NCI-H748 (cell line): Measurements from ENCODE around the gene PPARGC1A.
A peak's percentile ranks its signal among the peaks of the same experiment; 100 is the strongest.

Experiments
- DNase-seq: peaks from one replicate; lab custom pipeline; 2025; ENCODE audit not compliant: unreplicated experiment; lab: John Stamatoyannopoulos, UW

The PPARGC1A gene

DNA sequence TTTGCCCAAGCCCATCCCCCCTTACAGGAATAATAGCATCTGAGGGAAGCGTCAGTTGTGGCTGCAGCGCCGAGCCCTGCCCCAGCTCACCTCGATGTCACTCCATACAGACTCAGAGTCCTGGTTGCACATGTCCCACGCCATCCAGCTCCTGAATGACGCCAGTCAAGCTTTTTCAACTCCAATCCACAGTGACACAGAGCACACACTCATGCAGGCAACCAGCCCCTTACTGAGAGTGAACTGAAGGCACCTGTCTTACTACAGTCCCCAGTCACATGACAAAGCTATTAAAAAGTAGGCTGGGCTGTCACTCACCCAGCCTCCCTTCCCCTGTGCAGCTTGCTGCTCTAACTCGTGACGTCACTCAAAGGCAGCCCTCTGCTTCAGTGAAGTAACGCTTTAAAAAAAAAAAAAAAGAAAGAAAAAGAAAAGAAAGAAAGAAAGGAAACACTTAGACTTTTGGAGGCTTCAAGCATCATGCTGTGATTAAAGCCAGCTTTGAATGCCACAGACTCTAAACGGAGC is at the start of gene PPARGC1A:
Gene PPARGC1A (minus strand): TSS at position 234 of the 528 bp plus-strand sequence. CDS start 90 bp downstream, at position 144.
- peak; percentile 65 for DNase-seq

- DNase-seq, result no peak
Observed at GRCh38 chr4:23938796-23939195, 48.9 kb upstream of the PPARGC1A start.

- DNase-seq, result no peak
Observed at GRCh38 chr4:23937173-23937572, 47.3 kb upstream of the PPARGC1A start.

- no peak for DNase-seq
Observed at GRCh38 chr4:23934915-23935314, 45.1 kb upstream of the PPARGC1A start.

DNA sequence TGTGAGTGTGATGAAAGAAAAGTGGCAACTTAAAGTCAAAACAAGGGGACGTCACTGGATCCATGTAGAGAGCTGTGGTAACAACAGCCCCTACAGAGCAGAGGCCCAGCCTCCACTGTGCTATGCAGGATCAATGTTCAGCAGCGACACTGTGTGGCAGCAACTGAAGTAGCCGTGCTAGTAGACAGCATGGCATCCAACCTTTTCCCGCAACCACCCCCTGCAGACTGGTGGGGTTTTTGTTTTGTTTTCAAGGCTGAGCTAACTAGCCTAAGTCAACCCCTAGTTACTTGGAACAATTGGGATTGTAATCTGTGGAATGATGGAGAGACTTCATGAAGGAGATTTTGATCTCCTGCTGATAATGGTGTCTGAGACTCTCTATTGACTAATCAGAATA is 44.4 kb upstream of the PPARGC1A start:
- DNase-seq, result no peak

GRCh38 chr4:23932901-23933308 is 43.1 kb upstream of the PPARGC1A start:
- DNase-seq, result no peak

GRCh38 chr4:23932186-23932585 is 42.3 kb upstream of the PPARGC1A start:
- no peak for DNase-seq

DNA sequence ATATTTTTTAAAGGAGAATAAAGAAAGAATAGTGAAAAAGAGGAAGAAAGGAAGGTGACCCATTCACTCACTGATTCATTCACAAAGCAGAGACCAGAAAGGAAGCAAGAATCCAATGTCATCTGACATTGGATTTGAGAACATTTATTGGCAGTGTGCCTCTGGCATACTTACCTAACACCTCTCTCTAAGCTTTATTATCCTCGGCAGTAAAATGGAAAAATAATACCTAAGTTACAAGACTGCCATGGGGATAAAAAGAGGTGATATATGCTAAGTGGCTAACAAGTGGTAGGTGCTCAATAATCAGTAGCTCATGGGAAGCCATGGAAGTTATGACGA is 41.6 kb upstream of the PPARGC1A start:
- DNase-seq, result no peak

DNA sequence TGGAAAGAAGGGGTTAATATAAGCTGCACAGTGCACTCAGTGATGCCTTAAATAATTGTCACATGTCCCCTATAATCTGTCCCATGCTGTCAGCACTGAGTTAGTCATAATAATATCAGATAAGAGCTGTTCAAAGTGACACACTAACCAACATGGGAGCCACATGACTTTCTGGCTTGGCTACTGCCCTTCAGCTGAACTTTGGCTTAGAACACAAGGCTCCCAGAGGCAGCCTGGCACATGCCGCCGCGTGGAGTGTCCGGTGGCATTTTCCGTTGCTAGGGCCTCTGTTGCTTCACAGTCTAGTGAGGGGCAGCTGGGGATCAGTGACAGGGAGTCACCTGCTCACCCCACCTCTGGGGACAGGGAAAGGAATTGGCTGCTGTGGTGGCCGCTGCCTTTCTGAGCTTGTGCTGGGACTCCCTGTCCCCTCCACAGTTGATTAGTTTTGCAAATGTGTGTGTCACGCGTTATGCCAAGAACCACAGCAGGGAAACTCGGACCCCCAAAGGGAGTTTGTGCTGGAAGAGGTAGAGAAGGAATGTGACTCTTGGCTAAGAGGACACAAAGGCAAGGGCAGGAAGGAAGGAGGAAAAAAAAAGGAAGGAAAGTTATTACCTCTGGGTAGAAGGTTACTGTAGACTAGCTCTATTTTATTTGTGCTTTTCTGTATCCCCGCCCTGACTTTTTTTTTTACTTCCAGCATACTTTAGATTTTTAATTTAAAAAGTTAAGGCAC is 41.1 kb upstream of the PPARGC1A start:
- DNase-seq, result no peak

GRCh38 chr4:23929248-23929647 is 39.4 kb upstream of the PPARGC1A start:
- no peak for DNase-seq

DNA sequence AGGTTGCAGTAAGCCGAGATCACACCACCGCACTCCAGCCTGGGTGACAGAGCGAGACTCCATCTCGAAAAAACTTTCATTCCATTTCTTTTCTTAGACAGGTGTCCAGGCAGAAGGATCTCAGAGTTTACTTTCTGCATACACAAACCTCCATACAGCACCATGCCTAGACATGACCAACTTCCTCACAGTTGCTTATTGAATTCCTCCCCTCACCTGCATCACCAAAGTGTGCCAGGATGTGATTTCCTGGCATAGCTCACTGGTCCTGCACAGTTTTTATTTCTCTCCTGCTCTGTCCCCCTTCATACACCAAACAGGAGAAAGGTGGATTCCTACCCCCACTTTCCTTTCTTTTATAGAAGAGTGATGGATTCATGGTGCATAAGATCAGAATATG is 34.7 kb upstream of the PPARGC1A start:
- no peak for DNase-seq

DNA sequence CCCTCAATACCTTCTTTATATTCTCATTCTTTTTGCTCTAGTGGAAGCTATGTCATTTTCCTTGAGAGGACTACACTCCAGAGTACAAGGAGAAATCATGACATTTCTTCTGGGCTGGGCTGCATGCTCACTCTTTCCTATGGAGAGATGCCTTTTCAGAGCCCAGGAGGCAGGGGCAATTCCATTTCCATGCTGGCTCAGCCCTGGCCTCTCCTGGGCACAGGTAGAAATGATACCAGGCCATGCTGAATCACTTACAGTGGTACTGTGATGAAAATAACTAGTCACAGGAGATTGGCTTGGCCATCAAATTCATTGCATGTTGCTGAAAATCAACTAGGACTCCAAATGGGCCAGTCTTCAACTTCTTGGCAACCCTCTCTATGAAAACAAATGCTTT is 34.0 kb upstream of the PPARGC1A start:
- DNase-seq, result no peak

- DNase-seq, result no peak
Observed at GRCh38 chr4:23923141-23923540, 33.3 kb upstream of the PPARGC1A start.

DNA sequence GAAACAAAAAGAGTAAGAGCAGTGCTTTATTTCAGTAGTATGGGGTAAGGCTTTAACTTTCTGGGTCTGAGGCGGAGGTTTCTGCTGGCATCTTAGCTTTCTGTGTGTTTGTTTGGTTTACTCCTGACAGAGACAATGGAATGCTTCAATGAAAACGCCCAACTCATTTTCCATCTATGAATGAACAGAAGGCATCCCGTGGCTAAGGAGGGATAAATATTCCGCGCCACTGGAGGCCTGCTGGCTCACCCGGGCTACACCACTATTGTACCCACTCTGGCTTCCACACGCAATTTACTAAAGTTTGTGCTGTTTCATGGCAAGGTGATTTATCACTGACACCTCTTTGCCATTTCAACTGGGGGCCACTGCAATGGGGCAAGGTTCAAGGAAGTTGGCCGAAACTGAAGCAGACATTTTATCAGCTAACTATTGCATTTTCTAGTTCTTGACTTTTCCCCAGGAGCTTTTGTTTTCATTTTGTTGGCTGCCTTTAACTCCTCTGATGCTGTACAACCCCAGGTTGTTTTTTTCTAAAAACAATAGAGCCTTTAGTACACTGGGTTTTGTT is 32.8 kb upstream of the PPARGC1A start:
- DNase-seq, result no peak

DNA sequence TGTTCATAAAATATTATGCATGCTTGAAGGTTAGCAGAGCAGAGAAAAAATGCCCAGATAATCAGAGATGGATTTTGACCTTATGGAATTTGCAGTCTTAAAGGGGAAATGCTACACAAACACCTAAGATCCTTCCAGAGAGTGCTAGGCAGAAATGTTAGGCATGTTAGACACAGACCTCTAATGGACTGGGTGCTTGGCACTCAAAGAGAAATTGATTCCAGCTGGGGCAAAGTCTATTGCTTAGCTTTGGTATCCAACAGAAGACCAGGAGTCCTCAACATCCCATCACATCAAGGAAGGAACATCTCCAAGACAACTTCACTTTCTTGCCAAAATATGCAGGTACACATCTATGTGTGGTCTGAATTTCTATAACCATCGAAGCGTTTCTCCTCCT is 32.2 kb upstream of the PPARGC1A start:
- DNase-seq, result no peak

DNA sequence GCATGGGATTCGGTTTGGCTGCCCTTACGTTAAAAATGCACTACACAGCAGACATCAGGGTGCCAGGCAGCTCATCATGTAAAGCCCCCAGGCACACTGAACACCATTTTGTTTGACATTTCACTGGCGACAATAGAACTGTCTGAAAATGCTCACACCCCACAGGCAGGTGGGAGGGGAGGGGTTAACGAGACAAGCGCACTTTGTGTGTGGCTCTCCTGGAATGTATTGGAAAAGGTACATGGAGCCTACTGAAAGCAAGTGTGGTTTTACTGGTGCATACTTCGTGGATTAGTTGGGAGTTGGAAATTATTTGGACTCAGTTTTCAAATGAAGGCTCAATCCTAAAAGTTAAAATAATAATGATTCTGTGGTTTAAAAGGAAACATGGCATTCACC is 31.6 kb upstream of the PPARGC1A start:
- no peak for DNase-seq

- no peak for DNase-seq
Observed at GRCh38 chr4:23920716-23921446, 31.0 kb upstream of the PPARGC1A start.

- no peak for DNase-seq
Observed at GRCh38 chr4:23920296-23920695, 30.4 kb upstream of the PPARGC1A start.

DNA sequence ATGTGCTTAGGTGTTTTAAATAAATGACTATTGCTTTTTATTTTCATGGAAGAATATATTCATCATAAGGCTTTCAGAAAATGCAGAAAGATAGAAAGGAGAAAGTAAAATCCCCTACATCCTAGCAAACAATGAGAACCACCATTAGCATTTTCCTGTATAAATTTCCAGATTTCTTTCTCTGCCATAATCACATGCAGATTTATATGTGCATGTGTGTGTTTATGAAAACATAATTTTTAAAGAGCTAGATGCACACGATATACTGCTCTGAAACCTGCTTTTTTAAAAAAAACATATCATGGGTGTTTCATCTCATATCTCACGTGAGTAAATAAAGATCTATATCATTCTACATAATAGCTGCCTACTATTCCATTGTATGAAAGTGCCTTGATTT is 26.4 kb upstream of the PPARGC1A start:
- DNase-seq, result no peak

DNA sequence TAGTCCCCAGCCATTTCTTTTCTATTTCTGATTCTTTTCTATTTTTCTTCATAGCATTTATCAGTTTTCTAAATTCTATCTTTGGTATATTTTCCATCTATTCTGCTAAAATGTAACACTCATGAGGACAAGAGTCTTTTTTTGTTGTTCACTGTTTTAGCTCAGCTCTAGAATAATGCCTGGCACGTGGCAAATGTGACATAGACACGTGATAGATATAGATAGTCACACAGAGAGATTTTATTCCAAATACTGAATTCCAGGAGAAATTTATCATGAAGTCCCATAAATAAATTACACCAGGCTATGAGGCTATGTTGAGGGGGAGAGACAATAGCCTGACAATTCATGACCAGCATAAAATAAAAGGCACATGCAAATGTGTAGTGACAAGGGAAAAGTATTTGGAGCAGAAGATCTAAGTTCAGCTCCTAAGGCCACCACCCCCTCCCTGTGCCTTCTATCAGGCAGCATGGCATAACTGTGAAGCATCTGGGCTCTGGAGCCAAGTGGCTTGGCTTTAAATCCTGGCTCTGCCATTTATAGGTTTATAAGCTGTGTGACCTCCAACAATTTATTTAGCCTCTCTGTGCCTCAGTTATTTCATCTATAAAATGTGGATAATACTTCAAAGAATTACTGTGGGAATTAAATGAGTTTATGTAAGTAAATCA is 25.7 kb upstream of the PPARGC1A start:
- DNase-seq, result no peak

- no peak for DNase-seq
Observed at GRCh38 chr4:23911675-23912455, 22.0 kb upstream of the PPARGC1A start.
